GM18867 (cell line): ENCODE measurements around the gene LMX1A.

Experiments
- ATAC-seq: cut with Tn5 transposase; IDR thresholded peaks from one replicate; pipeline ENCODE4 v1.9.1; 2021; ENCODE audit warnings: mild to moderate bottlenecking, moderate library complexity; ENCODE audit not compliant: unreplicated experiment

LMX1A gene

DNA sequence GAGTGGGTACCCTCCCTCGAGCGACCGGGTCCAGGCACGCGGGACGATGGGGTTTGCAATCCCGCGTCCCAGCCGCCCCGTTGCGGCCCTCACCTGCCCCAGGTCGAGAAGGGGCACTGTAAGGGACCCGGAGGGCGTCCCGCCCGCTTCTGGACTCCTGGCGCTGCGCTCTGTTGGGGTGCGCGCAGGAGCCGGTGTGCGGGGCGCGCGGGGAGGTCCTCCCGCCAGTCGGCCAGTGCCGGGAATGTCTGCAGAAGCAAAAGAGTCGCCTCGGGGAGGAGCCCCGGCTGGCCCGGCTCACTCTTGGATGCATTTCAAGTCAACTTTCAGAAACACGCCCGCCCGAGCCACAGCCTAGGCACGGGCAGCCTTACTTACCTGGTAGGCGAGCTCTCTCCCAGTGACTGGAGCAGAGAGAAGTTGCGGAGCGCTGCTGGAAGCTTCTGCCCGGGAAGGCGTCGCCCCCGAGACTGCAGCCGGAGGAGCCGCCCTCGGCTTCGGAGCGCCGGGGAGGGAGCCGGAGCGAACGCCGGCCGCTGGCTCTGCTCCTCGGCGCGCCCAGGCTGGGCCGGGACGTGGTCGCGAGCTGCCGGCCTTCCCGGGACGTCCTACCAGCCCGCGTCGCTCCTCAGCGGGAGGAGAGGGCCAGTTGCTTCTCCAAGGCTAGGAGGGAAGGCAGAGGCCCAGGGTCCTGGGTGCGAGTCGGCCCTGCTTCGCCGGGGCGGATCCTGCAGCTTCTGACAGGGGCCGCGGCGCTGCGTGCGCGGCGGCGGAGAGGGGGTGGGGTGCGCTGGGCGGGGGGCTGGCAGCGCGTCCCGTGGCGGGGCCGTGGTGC is at the start of gene LMX1A:
LMX1A (minus strand) TSS at position 739 of the 835 bp plus-strand sequence. CDS start 1,156 bp downstream, outside the sequence.
- no peak for ATAC-seq

DNA sequence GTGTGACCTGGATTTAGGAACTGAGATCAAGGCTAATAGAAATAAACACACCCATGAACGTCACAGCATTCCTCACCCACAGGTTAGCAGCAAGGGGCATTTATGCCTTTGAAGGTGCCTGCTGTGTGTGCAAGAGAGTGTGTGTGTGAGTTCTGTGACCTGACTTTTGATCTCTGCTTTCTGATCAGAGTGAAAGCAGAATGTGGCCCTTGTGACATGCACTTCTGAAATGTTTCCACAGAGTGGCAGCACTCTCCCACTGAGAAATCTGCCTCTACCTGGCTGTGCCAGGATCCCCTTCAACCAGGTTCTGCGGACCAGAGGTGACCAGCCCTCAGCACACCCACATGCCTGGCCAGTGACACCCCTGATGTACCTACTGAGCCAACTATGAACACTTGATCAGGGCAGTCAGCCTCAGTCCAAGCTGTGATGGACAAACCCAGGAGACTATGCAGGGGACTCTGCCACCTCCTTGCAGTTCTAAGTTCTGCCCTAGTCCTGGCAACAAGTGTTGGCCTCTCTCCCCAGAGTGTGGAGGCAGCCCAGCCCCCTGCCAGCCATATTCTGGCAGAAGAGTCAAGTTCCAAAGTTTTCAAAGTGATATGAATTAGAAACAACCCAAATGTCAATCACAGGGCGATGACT is 47.4 kb upstream of the LMX1A start:
- peak; percentile 77 for ATAC-seq

DNA sequence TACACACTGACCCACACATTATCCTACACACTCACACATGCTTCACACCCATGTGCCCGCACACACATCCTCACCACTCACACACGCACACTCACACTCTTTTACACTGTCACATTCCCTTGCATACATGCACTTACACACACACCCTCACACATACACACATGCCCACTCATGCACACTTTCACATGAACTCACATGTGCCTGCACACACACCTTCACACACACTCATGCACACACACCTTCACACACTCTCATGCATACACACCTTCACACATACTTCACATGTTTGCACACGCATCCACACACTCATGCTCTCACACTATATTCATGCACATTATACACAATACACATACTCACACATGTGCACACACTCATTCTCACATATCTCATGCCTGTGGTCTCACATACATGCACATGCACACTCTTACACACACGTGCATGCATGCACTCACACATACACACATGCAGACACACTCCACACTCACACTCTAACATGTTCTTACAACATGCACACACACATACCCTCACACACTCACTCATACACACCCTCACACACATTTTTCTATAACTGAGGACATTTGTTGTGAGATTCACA is 46.1 kb upstream of the LMX1A start:
- no peak for ATAC-seq

DNA sequence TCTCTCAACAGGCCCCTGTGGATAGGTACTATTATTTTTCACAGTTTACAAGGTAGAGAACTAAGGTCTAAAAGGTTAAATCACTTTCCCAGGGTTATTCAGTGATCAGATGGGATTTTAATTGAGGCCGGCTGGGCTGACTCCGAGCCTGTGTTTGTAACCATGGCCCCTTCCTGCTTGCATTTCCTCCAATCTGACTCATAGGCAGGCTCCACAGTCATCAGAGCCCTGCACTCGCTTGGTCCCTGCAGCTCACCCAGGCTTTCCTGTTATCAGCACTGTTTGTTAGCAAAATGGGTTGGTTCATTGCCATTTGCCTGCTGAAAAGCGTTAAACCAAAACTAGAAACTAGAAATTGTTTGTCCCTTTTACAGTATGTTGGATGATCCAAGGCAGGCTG is 41.4 kb upstream of the LMX1A start:
- ATAC-seq: no peak

DNA sequence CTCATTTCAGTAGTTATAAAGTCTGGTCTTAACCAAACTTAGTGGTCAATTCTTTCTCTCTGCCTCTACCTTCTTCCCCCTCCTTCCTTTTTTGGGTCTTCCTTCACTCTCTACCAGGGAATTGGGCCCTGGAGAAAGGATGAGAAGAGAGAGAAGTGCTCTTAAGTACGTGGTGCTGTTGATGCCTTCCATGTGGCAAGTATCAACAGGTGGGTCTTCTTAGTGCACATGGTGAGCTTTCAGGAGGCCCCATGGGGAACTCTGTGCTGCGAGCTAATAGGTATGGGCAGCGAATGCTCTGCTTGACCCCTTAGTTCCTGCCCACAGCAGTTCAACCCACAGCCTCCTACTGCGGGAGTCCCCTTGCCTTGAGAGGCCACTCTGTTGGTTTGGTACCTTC is 39.4 kb upstream of the LMX1A start:
- no peak for ATAC-seq

DNA sequence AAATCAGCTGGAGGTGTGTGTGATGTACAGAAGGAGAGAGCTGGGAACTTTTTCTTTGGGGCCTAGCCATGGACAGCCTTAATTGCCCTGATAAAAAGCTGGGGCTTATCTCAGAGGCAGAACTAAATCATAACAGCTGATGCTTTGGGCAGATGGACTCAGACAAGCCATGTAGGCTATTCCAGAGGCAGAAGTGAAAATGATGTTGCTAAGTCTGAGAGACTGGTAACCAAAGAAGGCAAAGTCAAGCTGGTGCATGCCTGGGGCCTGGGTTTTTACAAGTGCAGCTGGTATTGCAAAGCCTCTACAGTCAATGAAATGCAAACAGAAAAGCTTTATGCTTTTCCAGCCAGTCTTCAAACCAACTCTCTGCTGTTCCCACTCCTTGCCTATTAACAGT is 39.0 kb upstream of the LMX1A start:
- peak; percentile 57 for ATAC-seq

DNA sequence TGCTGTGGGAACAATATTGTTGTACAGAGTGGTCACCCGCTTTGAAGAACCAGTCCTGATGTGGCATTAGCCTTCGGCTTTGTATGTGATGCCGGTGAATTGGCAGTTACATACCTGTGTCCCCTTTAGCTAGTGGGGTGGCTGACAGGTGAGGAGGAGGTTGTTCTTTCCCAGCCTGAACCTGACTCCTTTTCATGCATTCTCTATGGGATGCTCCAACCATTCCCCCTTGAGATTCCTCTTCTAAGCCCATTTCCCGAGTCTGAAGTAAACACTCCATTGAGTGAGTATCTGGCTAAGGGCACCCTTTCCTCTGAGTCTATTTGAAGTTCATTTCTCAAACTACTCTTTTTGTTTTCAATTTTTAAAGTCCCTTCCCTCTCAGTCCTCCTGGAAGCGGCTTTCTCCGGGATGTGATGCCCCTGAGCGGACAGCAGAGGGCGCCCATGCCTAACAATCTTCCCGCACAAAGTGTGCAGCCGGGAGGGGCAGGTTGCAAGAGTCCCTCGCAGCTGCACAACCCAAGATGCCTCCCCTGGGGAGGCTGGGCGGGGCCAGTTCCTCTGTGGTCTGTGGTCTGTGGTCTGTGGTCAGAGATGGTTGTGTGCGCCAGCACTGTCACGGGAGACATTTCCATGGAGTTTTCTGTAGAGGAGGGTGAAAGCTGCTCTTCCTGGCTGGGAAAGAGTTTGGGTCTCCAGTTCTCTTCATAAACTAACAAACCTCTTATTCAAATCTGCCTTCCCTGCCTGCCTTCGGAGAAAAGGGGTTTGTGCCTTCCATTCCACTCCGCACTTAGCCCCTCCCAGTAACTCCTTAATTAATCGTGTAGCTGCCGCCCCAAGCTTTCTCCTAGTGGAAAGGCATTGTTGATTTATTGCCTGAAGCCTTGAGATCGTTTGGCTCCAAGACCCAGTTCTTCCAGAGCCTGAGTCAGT is 36.4 kb upstream of the LMX1A start:
- peak; percentile 97 for ATAC-seq

DNA sequence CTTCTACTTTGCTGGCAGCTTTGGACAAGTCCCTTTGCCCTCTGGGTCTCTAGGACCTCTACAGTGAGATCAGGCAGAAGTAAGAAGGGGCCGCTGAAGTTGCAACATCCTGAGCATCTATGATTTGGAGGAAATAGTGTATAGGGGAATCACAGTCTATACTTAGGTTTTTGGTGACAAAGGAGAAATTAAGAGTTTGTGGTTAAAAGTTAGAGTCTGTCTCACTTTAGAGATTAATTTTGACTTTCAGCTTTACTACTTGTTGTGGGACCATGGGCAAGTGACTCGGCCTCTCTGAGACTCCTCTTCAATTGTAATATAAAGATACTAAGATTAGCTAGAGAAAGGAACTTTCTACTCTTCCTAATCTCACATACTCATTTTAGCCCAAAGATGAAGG is 33.1 kb upstream of the LMX1A start:
- ATAC-seq: no peak

DNA sequence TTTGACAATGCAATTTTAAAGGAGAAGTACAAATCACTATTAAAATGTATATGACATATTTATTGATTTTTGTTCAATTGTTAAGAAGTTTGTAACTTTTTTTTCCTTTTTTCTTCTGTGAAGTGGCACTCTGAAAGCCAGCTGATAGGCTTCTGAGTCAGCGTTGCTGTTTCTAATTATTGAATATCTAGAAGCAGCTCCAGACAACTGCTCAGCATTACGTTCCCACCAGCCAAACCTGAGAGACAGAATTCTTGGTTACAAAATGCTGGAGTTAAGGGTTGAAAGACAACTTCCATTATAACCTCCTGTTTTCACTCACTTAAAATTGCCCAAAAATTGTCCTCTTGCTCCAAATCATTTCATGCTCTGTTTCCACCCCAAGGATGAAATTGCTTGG is 31.4 kb upstream of the LMX1A start:
- ATAC-seq: no peak

DNA sequence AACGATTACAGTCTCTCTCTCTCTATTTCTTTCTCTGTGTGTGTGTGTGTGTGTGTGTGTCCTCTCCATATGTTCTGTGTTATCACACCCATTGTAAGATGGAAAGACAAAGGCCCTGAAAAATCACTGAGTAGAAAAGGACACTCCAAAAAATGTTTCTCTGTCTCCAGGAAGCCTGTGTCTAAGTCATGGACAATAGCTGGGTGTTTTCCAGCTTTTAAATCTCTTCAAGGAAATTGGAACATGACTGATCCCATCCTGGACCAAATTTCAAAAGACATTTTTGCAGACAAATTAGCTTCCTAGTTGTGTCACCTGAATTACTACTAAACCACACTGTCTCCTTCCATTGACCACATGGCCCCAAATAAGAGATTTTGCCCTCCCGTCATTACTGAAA is 31.0 kb upstream of the LMX1A start:
- ATAC-seq: no peak

DNA sequence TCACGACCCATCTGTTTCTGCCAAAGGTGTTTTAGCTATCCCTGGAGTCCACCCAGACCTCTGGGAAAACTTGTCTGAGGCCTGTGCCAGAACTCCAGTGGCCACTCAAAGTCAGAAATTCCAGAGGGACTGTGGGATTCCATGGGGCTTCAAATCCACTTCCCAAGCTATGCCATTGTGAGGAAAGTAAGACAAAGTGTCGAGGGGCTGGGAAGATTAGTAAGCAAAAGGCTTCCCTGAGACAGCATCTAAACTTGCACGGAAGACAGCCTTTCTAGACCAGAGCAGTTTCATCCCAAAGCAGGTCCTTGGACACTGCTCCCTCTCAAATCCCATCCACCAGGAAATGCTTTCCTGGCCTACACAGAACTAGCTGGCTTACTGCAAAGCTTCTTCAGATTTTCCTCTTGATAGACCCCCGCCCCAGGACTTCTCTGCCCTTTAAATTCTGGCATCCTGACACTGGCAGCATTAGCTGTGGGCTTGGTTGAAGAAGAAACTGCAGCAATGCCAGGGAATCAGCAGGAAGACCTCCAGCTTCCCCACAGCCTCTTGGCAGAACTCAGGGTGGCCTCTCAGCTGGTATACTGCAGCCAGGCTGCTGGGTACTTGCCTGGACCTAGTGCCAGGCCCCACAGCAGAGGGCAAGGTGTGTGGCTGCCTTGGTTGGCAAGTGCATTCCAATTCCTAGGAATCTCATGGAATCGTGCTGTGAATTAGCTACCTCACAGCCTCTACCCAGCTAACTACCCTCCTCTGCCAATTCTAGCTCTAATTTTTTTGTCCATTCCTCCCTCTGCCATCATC is 27.3 kb upstream of the LMX1A start:
- no peak for ATAC-seq

DNA sequence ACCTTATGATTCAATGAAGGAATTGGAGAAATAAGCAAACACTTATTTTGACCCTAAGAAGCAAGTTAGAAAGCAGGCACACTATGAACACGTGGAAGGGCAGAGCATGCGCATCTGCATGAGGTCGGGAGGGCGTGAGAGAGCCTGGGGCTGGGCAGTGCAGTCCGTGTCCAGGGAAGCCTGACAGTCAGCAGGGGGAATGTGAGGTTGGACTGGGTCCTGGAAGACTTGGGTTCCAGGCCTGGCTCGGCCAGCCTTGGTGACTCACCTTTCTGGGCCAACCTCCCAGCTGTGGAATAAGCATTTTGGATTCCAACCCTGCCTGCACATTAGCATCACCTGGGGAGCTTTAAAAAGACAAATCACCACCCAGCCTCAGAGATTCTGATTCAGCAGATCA is 26.6 kb upstream of the LMX1A start:
- no peak for ATAC-seq

DNA sequence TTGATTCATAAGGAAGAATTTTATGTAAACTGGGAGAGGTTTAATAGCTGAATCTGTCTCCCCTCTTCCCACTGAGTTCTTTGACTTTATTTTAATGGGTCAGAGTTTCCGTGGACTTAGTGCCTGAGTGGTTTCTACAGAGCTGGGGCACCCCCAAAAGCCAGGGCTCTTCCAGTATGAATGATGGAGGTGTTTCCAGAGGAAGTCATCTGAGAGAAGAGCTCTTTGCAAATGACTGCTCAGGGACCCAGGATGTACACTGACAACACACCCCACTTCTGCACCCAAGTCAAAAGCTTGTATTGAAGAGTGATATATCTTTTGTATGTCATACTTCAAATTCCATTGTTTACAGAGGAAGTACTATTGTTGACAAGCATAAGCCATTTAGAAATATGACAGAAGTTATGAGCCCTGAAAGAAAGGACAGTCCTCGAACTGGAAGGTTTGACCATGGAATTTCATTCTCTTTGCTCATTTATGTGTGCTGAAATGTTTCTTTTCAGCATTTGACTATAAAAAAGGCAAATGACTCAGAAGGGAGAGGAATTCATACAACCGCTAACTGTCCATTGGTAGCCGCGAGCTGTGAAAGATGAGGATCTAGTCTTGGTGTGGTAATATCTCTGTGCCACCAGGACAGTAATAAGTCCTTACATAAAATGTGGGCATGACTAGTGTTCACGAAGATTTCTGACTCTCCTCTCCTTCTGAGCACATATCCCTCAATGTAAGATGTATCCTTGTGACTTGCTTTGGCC is 25.4 kb upstream of the LMX1A start:
- ATAC-seq: no peak

DNA sequence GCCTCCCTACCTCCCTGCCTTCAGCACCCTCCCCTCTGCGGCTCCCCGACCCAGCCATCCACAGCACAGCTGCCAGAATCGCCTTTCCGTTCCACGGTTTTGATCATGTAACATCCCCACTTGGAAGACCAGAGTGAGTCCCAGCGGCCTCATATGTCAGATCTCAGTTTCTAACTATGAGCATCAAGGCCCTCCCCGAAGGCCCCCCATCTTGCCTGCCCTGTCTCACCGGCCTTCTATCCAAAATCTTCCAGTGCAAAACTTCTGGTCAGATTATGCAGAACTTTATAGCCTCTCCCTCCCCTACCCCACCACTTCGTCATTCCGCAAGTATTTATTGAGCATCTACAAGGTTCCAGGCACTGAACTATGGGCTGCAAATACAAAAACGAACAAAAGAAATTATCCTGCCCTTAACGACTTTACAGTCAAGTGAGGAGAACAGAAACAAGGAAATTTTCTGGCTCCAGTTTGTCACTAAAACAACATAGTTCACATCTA is 20.3 kb upstream of the LMX1A start:
- no peak for ATAC-seq

DNA sequence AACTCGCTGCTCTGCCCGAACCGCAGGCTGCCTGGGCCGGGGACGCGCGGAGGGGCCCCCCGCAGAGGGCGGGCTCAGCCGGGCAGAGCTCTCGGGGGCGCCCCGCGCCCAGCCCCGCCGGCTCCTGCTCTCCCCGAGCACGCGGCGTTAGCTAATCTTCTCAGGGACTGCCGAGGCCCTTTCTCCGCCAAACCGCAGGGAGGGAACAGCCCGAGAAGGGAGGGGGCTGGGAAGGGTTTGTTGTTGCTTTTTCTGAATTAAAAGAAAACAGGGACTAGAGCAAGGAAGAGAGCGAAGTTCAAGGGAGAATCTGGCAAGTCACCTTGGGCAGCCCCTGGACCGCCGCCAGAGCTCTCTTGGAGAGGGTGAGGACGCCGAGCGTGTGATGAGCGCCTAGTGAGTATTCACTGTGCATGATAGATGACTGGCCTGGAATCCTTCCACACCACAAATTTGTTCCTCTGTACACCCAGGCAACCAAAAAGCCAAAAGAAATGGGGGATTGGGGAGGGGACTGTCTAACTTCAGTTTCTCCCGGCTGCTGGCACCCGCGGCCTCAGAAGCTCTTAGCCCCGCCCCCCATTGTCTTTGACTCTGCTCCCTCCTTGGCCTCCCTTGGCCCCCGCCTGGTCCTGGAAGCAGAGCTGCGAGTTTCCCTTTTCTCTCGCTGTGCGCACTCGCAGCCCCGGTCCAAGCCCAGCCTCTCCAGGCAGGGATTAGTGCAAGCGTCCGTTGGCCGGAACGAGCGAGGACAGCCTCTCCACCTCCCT is 19.7 kb upstream of the LMX1A start:
- ATAC-seq: no peak

DNA sequence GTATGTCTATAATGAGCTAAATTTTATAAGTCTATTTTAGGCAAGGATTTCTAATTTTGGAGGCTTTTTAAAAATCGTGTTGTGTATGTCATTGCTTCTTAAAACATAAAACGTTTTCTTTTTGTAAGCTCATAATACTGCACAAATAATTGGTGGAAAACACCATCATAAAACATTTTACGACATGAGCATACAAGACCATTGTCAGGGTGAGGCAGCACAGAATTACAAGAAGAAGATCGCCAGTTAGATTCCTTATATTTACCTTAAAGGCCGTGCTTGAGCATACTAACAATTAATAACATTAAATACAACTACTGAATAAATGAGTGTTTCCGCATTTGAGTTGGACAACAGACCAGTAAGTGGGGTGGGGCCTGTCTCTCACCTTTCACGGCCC is 19.1 kb upstream of the LMX1A start:
- no peak for ATAC-seq

DNA sequence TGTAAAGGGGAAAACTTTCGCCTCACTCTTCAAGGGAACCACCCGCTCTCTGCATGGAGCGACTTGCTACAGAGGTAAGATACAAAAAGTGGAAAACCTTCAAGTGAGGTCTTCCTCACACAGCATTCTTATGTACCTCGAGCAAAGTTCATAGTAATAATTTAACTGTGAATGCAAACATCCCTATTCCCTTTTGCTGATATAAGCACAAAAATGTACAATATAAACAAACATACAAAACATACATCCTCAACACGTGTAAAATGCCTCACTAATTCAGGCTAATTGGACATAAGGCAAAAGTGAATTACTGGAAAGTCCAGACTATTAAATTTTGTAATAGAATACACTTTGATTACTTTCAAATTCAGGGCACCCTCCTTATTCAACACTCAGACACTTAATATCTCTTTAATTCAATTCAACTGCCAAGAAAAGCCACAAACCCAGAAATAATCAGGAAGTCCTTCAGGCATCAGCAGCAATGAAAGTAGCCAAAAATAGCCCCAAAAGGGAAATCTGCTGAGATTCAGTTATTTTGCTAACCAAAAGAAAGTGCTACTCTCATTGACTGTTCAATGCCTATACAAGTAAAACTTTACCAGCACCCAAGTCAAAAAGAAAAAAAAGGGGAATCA is 15.2 kb upstream of the LMX1A start:
- no peak for ATAC-seq

DNA sequence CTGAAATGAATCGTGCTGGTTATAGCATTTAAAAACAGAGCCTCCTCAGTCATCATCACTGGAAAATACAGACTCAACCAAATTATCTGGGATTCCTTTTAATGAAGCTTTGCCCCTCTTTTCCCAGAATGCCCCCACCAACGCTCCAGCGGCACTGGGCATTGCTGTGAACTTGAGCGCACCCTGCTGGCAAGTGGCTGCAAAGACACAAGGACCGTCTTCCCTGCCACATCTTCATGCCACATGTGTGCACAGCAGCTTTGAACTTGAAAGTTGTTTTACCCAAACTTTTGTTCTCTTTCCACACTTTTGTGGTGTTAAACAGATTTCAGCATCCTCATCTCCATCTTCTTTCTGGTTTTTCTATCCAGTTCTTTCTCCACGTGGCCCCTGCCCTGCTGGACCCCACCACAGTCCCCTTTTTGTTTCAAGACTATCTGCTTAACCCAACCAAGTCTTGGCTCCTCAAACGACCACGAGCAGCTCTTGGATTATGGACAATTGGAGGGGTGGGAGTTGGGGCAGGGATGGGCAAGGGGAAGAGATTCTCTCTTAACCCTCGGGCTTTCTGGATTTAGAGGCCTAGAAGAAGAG is 12.8 kb upstream of the LMX1A start:
- peak; percentile 81 for ATAC-seq
